Stimulated activated CD8-positive, alpha-beta memory T cell treated with anti-CD3 and anti-CD28 coated beads, Interleukin-2, amount 100 ng/mL, for 48 hours (primary cell): Measurements from ENCODE around the gene LIPG.

ENCODE experiments used
- DNase-seq, 2 donors: peaks; one replicate each; pipeline ENCODE4 v3.0.0-alpha.2; 2020; ENCODE audit warnings: low read depth in 2 of 2

The LIPG gene

GRCh38 chr18:49612515-49613033 lies 50.7 kb downstream of the LIPG start:
- no peak for DNase-seq

GRCh38 chr18:49613141-49613640 lies 51.3 kb downstream of the LIPG start:
- DNase-seq = no peak

GRCh38 chr18:49613641-49614151 lies 51.8 kb downstream of the LIPG start:
- DNase-seq = no peak

DNA sequence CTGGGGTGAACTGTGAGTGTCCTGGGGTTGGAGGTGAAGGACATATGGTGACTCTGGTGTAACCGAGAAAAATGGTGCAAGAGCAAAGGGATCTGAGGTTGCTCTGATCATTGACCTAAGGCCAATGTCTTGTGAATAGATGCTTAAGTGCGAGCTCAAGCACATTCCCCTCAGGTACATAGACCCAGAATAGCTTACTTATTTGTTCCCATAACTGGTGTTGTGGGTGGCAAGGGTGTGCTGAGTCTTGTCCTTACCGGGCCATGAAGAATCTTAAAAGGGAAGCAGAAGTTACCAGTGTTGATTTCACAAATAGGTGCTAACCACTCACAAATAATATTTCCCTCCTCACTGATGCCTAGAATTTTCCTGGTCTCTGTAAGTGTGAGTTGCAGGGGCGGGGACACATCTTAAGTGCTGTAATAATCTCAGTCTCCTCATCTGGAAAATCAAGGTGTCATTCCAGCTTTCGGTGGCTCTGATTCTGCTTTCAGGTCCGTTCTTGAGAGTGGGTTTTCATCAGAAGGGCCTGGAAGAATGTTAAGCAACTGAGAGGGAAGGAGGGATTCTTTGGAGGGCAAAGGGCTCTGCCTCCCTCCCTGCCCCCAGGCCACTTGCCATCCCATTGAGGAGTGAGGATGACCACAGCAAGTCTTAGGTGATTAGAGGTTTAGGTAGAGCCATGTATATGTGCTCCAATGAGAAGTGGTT lies 54.9 kb downstream of the LIPG start:
- no peak for DNase-seq

GRCh38 chr18:49617329-49617695 lies 55.5 kb downstream of the LIPG start:
- no peak for DNase-seq

DNA sequence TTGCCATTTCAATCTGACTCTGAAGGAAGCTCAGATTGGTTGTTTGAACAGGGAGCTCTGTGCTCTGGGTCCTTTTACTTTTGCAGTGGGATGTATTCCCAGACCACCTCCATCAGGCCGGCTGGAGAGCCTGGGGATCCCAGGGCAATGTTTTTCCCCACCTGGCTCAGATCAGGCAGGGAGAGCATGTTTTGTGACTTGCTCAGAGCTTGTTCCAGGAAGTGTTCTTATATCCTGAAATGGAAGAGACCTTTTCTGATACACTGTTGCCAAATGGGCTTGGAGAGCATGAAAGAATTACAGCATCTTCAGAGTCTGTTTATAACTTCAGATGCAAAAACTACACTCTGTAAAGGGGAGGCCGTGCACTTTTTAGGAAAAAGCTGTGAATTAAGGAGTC lies 56.0 kb downstream of the LIPG start:
- no peak for DNase-seq

- no peak for DNase-seq
These were observed 57.2 kb downstream of the LIPG start for GRCh38 chr18:49618742-49619681.

DNA sequence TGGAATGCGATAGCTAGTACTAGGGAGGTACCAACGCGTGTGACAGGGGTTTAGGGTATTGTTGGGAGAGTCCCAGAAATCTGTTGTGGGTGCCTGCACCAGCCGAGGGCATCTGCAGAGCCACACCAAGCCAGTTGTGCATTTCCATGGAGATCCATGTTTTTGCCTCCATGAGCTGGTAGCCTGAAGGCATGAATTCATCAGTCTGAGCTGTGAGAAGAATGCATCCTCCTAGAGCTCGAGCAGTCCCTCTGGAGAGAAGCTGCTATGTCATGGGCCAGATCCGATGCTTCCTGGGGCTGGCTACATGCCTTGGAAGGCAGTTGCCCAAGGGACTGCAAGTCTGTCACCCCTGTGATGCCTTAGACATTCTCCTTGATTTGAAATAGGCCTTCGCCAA lies 57.9 kb downstream of the LIPG start:
- no peak for DNase-seq

- no peak for DNase-seq
These were observed 59.4 kb downstream of the LIPG start for GRCh38 chr18:49621301-49621700.

GRCh38 chr18:49621717-49622351 lies 60.0 kb downstream of the LIPG start:
- no peak for DNase-seq

GRCh38 chr18:49623571-49623970 lies 61.7 kb downstream of the LIPG start:
- DNase-seq = no peak

GRCh38 chr18:49625021-49625691 lies 63.3 kb downstream of the LIPG start:
- DNase-seq = no peak

GRCh38 chr18:49626842-49627467 lies 65.1 kb downstream of the LIPG start:
- no peak for DNase-seq

DNA sequence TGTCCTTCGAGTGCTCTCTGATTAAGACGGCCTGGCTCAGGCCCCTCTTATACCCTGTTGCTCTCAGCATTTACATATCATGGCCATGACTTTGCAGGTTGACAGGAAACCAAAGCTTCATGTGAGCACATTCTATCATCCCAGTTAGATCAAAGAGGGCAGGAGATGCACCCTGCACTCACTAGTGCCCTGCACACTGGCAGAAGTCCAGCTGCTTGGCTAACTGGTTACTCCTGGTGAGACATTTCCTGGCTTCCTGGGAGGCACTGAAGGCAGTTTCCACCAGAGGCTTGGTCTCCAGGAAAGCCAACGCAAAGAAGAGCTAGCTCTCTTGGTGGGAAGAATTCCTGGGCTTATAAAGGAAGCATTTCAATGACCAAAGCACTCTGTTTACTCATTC lies 66.3 kb downstream of the LIPG start:
- DNase-seq = no peak

DNA sequence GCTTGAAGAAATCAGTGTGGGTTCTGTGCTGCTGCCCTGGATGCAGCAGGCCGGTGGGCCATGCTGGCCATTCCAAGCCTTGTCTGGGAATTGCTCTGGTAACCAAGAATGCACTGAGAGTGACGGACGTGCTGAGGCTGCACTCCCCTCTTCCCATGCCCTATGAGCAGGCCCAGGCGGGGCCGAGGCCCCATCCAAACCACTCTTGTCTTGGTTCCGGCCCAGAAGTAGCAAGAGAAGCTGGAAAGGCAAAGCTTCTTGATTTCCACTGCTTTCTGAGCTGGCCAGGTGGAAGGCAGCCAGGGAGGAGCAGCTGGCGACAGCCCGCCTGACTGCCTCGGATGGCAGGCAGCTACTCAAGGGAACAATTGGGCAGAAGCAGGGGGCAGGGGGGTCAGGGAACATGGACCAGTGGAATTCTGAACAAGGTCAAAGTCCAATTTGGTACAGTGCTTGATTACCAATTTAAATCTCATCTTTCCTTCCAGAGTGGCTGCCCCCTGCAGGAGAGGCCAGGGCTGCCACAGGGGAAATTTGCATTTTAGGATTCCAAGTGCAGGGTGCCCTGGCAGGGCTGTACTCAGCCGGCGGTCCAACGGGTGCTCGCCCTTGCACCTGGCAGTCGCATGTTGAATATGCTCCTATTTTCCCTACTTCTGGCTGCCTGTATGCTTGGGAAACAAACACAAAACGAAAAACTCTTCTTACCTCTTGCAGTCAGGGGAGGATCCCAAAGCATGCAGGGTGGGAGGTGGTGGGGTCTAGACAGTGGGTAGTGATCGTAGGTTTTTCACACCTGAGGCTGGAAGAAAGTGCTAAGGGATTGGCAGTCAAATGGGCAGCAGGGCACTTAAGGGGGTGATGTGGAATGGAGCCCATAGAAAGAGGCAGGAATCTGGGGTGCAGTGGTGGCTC lies 67.3 kb downstream of the LIPG start:
- DNase-seq = no peak

DNA sequence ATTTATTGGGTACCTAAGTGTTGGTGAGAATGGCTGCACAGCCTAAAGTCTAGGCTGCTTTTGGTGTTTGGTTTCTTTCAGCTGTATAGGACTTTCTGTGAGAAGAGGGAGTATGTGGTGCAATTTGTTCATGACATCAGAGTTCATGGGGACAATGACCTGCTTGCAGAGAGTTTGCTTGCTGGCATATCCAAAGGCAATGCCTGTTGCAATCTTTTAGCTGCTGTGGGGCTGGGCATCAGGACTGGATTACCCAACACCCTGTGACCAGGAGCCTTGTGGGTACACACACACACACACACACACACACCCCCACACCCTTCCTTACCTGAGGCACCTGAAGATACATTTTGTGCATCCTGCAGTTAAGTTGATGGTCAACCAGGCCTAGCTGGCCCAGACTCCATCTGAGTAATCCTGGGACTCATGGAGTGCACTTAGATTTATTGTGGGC lies 68.4 kb downstream of the LIPG start:
- DNase-seq = no peak

DNA sequence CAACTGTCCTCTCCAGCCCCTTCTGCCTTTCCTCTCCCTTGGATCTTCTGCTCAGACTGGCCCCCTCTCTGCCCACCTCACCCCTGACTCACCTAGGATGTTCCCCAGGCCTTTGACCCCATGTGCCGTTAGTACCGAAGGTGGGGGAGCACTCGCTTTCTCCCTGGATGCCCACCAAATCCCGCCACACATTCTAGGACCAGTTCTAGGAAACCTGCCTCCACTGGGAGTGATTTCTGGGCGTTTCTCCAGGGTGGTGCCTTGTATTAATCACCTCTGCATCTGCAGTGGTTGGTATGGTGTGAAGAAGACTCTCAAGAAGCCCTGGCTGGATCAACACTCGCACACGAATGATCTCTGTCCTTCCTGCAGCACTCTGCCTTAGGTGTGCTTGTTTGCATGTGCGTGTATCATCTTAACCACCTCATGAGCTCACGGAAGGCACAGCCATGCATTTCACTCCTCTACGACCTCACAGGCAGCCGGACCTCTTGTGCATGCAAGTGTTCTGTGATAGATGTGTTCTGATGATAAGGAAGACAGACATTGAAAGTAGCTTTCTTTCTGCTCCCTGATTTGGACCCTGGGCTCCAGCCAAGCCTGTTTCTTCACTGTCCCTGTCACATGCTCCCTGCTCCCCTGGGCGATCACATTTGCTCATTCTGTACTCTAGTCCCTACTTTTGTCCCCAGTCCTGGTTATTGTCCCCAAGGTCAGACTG lies 69.4 kb downstream of the LIPG start:
- DNase-seq = no peak

DNA sequence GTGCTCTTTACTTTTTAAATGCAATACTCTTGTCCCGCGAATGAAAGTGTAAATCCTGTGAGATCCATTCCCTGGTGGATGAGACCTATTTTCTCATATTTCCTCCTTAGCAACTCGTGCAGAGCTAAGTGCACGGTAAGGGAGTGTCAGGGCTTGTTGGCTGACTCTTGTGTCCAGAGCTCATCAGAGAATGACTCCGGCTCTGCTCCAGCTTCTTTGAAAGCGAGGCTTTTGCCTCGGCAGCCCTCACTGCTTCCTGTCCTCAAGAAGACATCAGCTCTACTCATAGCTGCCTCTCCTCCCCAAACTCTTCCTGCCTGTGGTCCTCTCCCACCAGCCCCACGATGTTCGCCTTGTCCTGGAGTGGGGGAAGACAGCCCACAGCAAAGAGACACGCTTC lies 70.7 kb downstream of the LIPG start:
- no peak for DNase-seq

DNA sequence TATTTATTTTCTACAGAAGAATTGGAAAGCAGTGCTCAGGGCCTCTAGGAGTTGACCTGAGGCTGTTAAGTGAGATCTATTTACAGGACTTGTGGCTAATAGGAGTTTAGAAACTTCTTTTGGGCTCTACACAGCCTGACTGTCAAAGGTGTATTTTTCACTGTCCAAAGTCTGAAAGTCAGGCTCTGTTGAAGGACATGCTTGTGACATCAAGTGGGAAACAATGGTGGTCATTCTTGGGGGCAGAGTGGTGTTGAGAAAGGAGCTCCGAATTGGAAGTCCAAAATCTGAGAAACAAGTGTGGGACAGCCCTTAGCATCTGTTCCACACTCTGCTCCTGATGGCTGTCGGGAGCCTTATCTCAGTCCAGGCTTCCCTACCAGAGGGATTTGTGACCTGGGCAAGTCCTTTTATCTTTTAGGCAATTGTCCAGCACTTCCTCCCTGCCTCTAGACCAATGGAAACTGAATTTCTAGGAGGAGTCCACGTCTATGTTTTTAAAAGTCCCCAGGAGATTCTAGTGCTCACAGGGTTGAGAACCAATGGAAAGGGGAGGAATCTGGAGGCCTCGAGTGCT lies 76.4 kb downstream of the LIPG start:
- no peak for DNase-seq
